ENCODE data around the gene RBFOX2. TPM values are rescaled to one million over a fixed set of nuclear protein-coding genes. Genes with fewer than 3 reads are reported as not detected.
"Not testable (repeated sequence)": the region's sequence is repeated elsewhere in the genome, so short reads cannot be mapped to it uniquely, and the experiment has no call there.

RBFOX2 gene
- polyA plus RNA-seq, 1 donor: 190 TPM

- DNase-seq: no peak
Observed at GRCh38 chr22:36039125-36039524, 10.5 kb upstream of the RBFOX2 start.

- DNase-seq: no peak
Observed at GRCh38 chr22:36037102-36037758, 8.6 kb upstream of the RBFOX2 start.

GRCh38 chr22:36036167-36036624 is 7.6 kb upstream of the RBFOX2 start:
- no peak for DNase-seq

- DNase-seq: no peak
Observed at GRCh38 chr22:36032611-36033010, 4.0 kb upstream of the RBFOX2 start.

- DNase-seq: no peak
Observed at GRCh38 chr22:36029406-36029755, 757 bp upstream of the RBFOX2 start.

- DNase-seq: peak; percentile 78
Observed at GRCh38 chr22:36027935-36028645, 534 bp downstream of the RBFOX2 start.

GRCh38 chr22:36027579-36027934 is 1.1 kb downstream of the RBFOX2 start:
- peak; percentile 42 for DNase-seq

- DNase-seq: peak; percentile 47
Observed at GRCh38 chr22:36026741-36027140, 1.9 kb downstream of the RBFOX2 start.

GRCh38 chr22:36022697-36023096 is 5.9 kb downstream of the RBFOX2 start:
- no peak for DNase-seq

GRCh38 chr22:36022162-36022561 is 6.5 kb downstream of the RBFOX2 start:
- DNase-seq: no peak

GRCh38 chr22:36021606-36022153 is 6.9 kb downstream of the RBFOX2 start:
- DNase-seq: no peak

GRCh38 chr22:36020865-36021264 is 7.8 kb downstream of the RBFOX2 start:
- not testable (repeated sequence) for DNase-seq

- no peak for DNase-seq
Observed at GRCh38 chr22:36017651-36018091, 11.0 kb downstream of the RBFOX2 start.

- no peak for DNase-seq
Observed at GRCh38 chr22:36016684-36017083, 11.9 kb downstream of the RBFOX2 start.

GRCh38 chr22:36015811-36016529 is 12.7 kb downstream of the RBFOX2 start:
- DNase-seq: no peak

GRCh38 chr22:36015155-36015810 is 13.3 kb downstream of the RBFOX2 start:
- no peak for DNase-seq

- DNase-seq: no peak
Observed at GRCh38 chr22:36014546-36015074, 14.0 kb downstream of the RBFOX2 start.

GRCh38 chr22:36012332-36012731 is 16.3 kb downstream of the RBFOX2 start:
- no peak for DNase-seq

GRCh38 chr22:36010882-36011281 is 17.7 kb downstream of the RBFOX2 start:
- DNase-seq: no peak

- DNase-seq: no peak
Observed at GRCh38 chr22:36010090-36010489, 18.5 kb downstream of the RBFOX2 start.

- DNase-seq: no peak
Observed at GRCh38 chr22:36009085-36009484, 19.5 kb downstream of the RBFOX2 start.

- DNase-seq: no peak
Observed at GRCh38 chr22:36008565-36008964, 20.1 kb downstream of the RBFOX2 start.

GRCh38 chr22:36008131-36008530 is 20.5 kb downstream of the RBFOX2 start:
- no peak for DNase-seq
